ENCODE data around the gene SLC35F1.

The SLC35F1 gene

DNA sequence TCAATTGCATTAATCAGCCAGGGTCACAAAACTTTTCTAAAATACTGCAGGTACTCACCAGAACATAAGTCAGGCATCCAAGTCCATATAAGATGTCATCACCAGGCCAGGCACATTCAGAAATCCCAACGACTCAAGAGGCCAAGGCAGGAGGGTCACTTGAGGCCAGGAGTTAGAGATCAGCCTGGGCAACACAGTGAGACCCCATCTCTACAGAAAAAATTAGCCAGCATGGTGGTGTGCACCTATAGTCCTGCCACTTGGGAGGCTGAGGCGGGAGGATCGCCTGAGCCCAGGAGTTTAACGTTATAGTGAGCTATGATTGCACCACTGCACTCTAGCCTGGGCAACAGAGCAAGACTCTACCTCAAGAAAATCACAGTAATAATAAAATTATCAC, 362.6 kb downstream of the SLC35F1 start:
- DNase-seq (ENCODE audit: low read depth), result no peak
- TF ChIP-seq, protein P1, sequence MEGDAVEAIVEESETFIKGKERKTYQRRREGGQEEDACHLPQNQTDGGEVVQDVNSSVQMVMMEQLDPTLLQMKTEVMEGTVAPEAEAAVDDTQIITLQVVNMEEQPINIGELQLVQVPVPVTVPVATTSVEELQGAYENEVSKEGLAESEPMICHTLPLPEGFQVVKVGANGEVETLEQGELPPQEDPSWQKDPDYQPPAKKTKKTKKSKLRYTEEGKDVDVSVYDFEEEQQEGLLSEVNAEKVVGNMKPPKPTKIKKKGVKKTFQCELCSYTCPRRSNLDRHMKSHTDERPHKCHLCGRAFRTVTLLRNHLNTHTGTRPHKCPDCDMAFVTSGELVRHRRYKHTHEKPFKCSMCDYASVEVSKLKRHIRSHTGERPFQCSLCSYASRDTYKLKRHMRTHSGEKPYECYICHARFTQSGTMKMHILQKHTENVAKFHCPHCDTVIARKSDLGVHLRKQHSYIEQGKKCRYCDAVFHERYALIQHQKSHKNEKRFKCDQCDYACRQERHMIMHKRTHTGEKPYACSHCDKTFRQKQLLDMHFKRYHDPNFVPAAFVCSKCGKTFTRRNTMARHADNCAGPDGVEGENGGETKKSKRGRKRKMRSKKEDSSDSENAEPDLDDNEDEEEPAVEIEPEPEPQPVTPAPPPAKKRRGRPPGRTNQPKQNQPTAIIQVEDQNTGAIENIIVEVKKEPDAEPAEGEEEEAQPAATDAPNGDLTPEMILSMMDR (conservative IDR thresholded peaks at IDR 0.05; ENCODE audit: low read length), result no peak
- H3K4me3 ChIP-seq (ENCODE audit: low read length), result no peak overlapping the region

DNA sequence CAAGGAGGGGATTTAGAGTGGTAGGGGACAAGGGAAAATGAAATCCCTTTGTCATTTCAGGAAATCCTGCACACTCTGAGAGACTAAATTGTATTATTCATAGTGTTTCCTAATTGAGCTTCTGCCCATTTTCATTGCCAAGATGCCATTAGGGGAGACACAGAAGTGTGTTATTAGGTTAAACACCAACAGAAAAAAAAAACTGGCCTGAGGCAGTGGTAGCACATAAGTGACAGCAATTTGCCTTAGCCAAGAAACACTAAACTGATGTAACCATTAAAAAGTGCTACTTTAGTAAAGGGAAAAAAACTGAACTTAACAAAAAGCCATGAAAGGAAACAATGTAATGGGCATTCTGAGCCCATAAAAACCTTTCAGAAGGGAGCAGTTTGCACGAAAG, 370.6 kb downstream of the SLC35F1 start:
- H3K4me3 ChIP-seq (ENCODE audit: low read length), result no peak overlapping the region
- no peak for DNase-seq (ENCODE audit: low read depth)
- TF ChIP-seq, protein P1 (conservative IDR thresholded peaks at IDR 0.05; ENCODE audit: low read length), result no peak

DNA sequence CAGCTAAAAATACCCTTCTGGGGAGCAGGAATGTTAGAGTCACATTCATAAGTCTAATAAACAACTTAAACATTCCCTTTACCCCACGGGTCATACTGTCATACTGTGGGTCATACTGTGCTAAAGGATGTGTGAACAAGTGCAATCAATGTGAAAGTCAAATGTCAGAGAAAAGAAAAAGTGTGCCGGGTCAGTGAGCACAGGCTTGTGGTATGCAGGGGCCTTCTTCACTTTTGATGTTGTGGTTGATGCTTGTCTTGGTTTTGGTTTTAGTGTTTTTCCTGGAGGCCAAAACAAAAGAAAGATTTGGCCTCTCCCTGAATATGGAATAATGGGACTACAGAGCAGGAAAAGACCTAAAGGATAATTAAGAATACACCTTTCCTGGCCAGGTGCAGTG, 373.1 kb downstream of the SLC35F1 start:
- no peak for DNase-seq (ENCODE audit: low read depth)

DNA sequence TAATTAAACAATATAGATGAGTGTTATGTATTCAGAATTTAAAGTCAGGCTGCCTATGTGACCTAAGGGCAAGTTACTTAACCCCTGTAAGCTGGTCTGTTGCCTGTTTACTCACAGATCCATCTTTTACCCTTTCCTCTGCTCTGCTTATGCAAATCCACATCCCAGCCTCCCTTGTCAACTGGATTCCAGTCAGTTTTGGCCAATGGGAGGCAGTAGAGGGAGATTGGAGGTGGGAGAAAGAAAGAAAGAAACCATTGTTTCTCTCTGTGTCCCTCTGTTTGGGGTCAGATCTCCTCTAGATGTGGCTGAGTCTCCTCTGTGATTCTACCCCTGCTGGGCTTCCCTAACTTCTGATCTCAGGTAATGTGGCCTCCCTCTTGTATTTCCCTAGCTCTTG, 374.2 kb downstream of the SLC35F1 start:
- H3K4me3 ChIP-seq (ENCODE audit: low read length), result no peak overlapping the region
- TF ChIP-seq, protein P1 (conservative IDR thresholded peaks at IDR 0.05; ENCODE audit: low read length), result no peak
- DNase-seq (ENCODE audit: low read depth), result no peak

More for the DNA sequence above, 373.1 kb downstream of the SLC35F1 start:
- TF ChIP-seq, protein P1 (conservative IDR thresholded peaks at IDR 0.05; ENCODE audit: low read length), result no peak
- H3K4me3 ChIP-seq (ENCODE audit: low read length), result no peak overlapping the region

DNA sequence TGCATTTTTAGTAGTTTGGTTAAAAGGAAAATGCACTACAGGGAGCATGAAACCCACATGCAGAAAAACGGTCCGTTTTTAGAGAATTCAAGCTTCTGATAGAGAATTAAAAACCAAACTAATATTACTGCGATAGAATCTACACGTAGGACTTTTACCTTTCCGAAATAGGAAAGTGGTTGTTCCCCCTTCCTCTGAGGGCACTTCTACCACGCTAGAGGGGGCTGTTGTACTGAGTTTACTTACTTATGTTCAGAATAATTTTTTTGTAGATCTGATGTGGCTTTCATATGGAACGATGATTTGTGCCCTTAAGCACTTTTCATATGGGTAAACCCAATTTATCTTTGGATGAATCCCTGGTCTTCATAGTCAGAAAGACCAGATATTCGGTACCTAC, 376.7 kb downstream of the SLC35F1 start:
- TF ChIP-seq, protein P1 (conservative IDR thresholded peaks at IDR 0.05; ENCODE audit: low read length), result peak; percentile 93
- DNase-seq (ENCODE audit: low read depth), result peak; percentile 59

DNA sequence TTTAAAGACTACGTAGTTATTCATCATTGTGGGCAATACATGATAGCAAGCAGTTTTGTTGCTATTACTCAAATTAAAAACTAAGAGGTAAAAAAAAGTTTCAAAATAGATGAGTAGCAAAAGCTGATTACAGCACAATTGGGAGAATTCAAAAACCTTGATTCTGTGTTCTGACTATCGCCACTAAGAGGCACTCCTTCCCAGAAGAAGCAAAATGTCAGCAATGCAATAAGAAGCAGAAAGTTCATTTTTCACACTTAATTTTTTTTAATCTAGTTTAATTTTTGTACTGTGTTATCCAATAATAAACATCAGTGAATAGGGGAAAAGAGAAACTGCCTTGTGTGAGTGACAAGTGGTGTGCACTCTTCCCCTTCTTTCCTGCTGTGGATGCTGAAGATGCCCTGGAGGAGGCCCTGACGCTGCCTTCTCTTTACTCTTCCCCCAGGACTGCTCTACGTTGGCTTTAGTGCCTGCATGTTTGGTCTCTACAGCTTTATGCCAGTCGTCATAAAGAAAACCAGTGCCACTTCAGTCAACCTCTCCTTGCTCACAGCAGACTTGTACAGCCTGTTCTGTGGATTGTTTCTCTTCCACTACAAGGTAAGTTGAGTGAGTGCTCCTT, 377.8 kb downstream of the SLC35F1 start:
- DNase-seq (ENCODE audit: low read depth), result peak; percentile 24
- TF ChIP-seq, protein P1 (conservative IDR thresholded peaks at IDR 0.05; ENCODE audit: low read length), result peak; percentile 66
- no peak overlapping the region for H3K4me3 ChIP-seq (ENCODE audit: low read length)

More for the DNA sequence above, 376.7 kb downstream of the SLC35F1 start:
- no peak overlapping the region for H3K4me3 ChIP-seq (ENCODE audit: low read length)

DNA sequence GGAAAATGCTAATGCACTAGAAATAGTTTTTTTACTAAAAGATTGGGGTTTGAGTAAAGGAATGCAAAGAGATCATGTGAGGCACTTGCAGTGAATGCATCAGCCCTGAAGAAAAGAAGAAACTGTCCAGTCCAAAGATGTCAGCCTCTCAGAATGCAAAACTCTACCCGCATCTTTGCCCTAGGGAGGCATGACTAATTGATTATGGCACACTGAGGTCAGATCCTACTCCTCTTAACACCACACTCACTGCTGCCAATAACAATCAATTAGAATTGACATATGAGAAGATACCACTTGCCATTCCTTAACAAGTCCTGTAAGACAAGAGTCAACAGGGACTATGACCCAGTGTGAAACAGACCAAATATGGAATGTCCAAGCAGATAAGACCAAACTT, 378.7 kb downstream of the SLC35F1 start:
- TF ChIP-seq, protein P1 (conservative IDR thresholded peaks at IDR 0.05; ENCODE audit: low read length), result no peak
- H3K4me3 ChIP-seq (ENCODE audit: low read length), result no peak overlapping the region
- no peak for DNase-seq (ENCODE audit: low read depth)

Measured in AG10803 (cell line).